ENCODE results near the gene BID.
"Not testable (repeated sequence)": the region's sequence is repeated elsewhere in the genome, so short reads cannot be mapped to it uniquely, and the experiment has no call there.

Gene BID

DNA sequence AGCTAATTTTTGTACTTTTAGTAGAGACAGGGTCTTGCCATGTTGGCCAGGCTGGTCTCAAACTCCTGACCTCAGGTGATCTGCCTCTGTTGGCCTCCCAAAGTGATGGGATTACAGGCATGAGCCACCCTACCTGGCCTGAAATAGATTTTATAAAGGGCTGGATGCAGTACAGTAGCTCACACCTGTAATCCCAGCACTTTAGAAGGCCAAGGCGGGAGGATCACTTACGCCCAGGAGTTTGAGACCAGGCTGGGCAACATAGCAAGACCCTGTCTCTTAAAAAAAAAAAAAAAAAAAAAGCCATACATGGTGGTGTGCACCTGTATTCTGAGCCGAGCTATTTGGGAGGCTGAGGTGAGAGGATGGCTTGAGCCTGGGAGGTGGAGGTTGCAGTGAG lies 76.0 kb downstream of the BID start:
- not testable (repeated sequence) for DNase-seq

DNA sequence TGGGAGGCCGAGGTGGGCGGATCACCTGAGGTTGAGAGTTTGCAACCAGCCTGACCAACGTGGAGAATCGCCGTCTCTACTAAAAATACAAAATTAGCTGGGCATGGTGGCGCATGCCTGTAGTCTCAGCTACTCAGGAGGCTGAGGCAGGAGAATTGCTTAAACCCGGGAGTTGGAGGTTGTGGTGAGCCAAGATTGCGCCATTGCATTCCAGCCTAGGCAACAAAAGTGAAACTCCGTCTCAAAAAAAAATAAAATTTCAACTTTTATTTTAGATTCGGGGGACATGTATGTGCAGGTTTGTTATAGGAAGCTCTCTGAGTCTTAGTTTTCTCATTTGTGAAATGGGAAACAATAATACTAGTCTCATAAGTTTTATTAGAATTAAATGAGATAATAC lies 77.1 kb downstream of the BID start:
- DNase-seq = not testable (repeated sequence)

DNA sequence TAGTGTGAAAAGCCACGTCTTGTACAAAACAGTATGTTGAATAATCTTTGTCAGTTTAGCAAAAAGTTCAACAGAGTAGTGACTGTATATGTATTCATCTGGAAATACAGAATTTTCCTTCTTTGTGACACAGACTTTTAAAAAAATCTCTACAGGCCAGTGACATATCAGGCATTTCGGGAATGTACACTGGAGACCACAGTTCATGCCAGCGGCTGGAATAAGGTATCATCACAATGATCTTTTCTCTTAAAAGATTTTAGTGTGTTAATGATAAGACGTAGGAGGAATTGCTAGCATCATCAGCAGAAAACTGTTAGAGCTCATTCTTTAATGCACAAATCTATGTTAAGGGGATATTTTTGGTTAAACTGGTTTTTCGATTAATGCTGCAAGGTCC lies 78.3 kb downstream of the BID start:
- DNase-seq = no peak

DNA sequence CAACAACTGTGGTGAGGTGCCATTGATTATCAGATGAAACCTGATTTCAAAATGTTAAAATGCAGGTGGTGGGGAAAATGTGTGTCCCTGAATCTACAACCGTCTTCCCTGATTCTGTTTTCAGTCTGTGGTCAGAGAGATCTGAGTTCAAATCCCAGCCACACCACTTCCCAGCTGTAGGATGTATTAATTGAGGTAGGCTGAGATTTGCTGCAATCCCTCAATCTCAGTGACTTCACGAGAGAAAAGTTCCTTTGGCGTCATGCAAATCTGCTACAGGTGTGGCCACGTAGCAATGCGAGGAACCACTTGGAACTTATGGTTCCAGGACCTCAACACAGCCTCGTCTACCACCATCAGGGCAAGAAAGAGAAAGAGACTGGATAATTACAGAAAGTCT lies 79.5 kb downstream of the BID start:
- no peak for DNase-seq

DNA sequence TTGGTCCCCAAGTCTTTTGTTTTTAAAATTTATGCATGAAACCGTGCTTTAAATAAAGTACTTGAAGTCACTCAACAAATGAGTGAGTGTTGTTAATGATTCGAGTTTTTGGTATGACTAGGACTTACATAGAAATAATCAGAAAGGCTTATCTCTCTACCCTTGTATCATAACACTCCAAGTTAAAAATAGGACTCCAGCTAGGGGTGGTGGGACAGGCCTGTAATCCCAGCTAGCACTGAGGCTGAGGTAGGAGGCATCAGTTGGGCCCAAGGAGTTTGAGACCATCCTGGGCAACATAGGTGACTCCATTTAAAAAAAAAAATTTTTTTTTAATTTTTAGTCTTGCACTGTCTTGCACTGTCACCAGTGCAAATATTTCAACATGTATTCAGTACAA lies 80.1 kb downstream of the BID start:
- no peak for DNase-seq

DNA sequence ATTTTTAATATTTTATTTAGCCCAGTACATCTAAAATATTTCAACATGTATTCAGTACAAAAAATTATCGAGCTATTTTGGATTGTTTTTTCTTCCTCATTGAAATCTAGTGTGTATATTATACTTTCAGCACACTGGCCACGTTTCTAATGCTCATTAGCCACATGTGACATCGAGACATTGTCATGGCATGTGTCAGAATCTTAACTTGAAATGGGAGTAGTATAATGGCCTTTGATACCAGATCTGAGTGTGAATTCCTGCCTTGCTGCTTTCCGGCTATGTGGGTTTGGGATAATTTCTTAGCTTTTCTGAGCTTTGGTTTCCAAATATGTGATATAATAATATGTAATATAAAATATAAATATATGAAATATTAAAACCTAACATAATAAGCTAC lies 81.4 kb downstream of the BID start:
- DNase-seq = no peak

DNA sequence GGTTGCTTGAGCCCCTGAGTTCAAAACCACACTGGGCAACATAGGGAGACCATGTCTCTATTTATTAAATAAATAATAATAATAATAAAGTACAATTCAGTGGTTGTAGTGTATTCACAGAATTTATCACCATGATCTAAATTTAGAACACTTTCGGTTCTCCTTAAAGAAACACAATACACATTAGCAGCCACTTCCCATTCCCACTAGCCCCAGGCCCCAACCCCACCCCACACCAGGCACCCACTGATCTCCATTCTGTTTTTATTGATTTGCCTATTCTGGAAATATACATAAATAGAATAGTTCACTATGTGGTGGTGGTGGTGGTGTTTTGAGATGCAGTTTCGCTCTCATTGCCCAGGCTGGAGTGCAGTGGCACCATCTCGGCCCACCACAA lies 90.0 kb downstream of the BID start:
- DNase-seq = no peak
